GM23338 (cell line): Measurements from ENCODE around the gene CACNA2D1. TPM values are rescaled to one million over a fixed set of nuclear protein-coding genes. Genes with fewer than 3 reads are reported as not detected.

ENCODE experiments used
- ATAC-seq: fragments of 200-7000 bp; cut with Tn5 transposase; 3 replicates; pipeline ENCODE4 v1.9.1; 2020
- DNase-seq: peaks from one replicate; pipeline ENCODE4 v3.0.0-alpha.2; 2015; ENCODE audit warnings: low spot score
- H2AFZ ChIP-seq: fragments of 200-600 bp; sonication (generic); 2 replicates; pipeline ENCODE4 v1.8.0; 2016; ENCODE audit warnings: antibody characterized with exemption, mild to moderate bottlenecking, moderate library complexity
- H3F3A ChIP-seq: fragments of 200-600 bp; sonication (generic); replicated peaks from 2 replicates; pipeline ENCODE4 v1.8.0; 2017; ENCODE audit warnings: antibody characterized with exemption, mixed run types, low read depth
- H3K27ac ChIP-seq: fragments of 200-600 bp; sonication (generic); 2 replicates; pipeline ENCODE4 v1.6.1; 2016; ENCODE audit warnings: low read depth
- H3K27me3 ChIP-seq: fragments of 200-600 bp; sonication (generic); 2 replicates; pipeline ENCODE4 v1.8.0; 2016; ENCODE audit warnings: mild to moderate bottlenecking, mixed run types, moderate library complexity; ENCODE audit not compliant: insufficient read depth
- H3K36me3 ChIP-seq: fragments of 200-600 bp; sonication (generic); 2 replicates; pipeline ENCODE4 v1.8.0; 2016; ENCODE audit warnings: mild to moderate bottlenecking; ENCODE audit not compliant: insufficient read depth
- H3K4me1 ChIP-seq: fragments of 200-600 bp; sonication (generic); 2 replicates; pipeline ENCODE4 v1.8.0; 2016; ENCODE audit warnings: mild to moderate bottlenecking, moderate library complexity; ENCODE audit not compliant: insufficient read depth
- H3K4me2 ChIP-seq: fragments of 200-600 bp; sonication (generic); 2 replicates; pipeline ENCODE4 v1.7.1; 2017; ENCODE audit warnings: mixed run types
- H3K4me3 ChIP-seq: fragments of 200-600 bp; sonication (generic); 2 replicates; pipeline ENCODE4 v1.6.1; 2016; ENCODE audit warnings: mixed run types
- H3K79me2 ChIP-seq: fragments of 200-600 bp; sonication (generic); replicated peaks from 2 replicates; pipeline ENCODE4 v1.8.0; 2017; ENCODE audit warnings: mild to moderate bottlenecking; ENCODE audit not compliant: insufficient read depth
- H3K9me2 ChIP-seq: fragments of 200-600 bp; sonication (generic); 2 replicates; pipeline ENCODE4 v1.8.0; 2017; ENCODE audit not compliant: insufficient read depth
- H4K20me1 ChIP-seq: fragments of 200-600 bp; sonication (generic); replicated peaks from 2 replicates; pipeline ENCODE4 v1.8.0; 2017; ENCODE audit warnings: mild to moderate bottlenecking; ENCODE audit not compliant: insufficient read depth
- H3K27ac Mint-ChIP-seq: 2 replicates; pipeline ENCODE4 v1.8.0; 2020; ENCODE audit warnings: inconsistent platforms, mild to moderate bottlenecking, moderate library complexity, mixed read lengths
- H3K27me3 Mint-ChIP-seq: 3 replicates; pipeline ENCODE4 v1.8.0; 2022; ENCODE audit warnings: low read depth, mild to moderate bottlenecking, moderate library complexity, mixed read lengths, inconsistent platforms; ENCODE audit not compliant: insufficient read depth, poor library complexity
- H3K36me3 Mint-ChIP-seq: 3 replicates; pipeline ENCODE4 v1.8.0; 2021; ENCODE audit warnings: low read depth, mild to moderate bottlenecking, inconsistent platforms, moderate library complexity, mixed read lengths
- H3K4me1 Mint-ChIP-seq: 3 replicates; pipeline ENCODE4 v1.8.0; 2020; ENCODE audit warnings: mild to moderate bottlenecking, inconsistent platforms, mixed read lengths
- H3K4me3 Mint-ChIP-seq: 3 replicates; pipeline ENCODE4 v1.8.0; 2021; ENCODE audit warnings: moderate library complexity, mild to moderate bottlenecking, inconsistent platforms, mixed read lengths
- H3K9me3 Mint-ChIP-seq: 3 replicates; pipeline ENCODE4 v1.8.0; 2020; ENCODE audit warnings: moderate library complexity, mild to moderate bottlenecking, inconsistent platforms, mixed read lengths
- CREB1 ChIP-seq: fragments of 250-450 bp; sonication (Bioruptor Pico); IDR thresholded peaks from 2 replicates; pipeline ENCODE4 v1.5.0; 2020; ENCODE audit warnings: low read depth, mild to moderate bottlenecking, moderate library complexity
- EZH2 ChIP-seq: fragments of 200-600 bp; sonication (generic); IDR thresholded peaks from one replicate; pipeline ENCODE4 v1.8.0; 2017; ENCODE audit warnings: antibody characterized with exemption, mild to moderate bottlenecking, low read depth; ENCODE audit not compliant: unreplicated experiment
- EZH2phosphoT487 ChIP-seq: fragments of 200-600 bp; sonication (generic); IDR thresholded peaks from one replicate; pipeline ENCODE4 v1.8.1; 2018; ENCODE audit warnings: antibody characterized with exemption; ENCODE audit not compliant: unreplicated experiment
- JUNB ChIP-seq: IDR thresholded peaks from one replicate; pipeline ENCODE4 v1.6.1; 2016; ENCODE audit warnings: antibody characterized with exemption; ENCODE audit not compliant: unreplicated experiment
- NANOG ChIP-seq: IDR thresholded peaks from 2 replicates; pipeline ENCODE4 v1.6.1; 2016; ENCODE audit warnings: antibody characterized with exemption, borderline replicate concordance
- POLR2AphosphoS5 ChIP-seq: IDR thresholded peaks from 2 replicates; pipeline ENCODE4 v1.6.1; 2016; ENCODE audit warnings: antibody characterized with exemption, low read depth
- ZNF114 ChIP-seq: fragments of 250-450 bp; sonication (Bioruptor Pico); IDR thresholded peaks from 2 replicates; pipeline ENCODE4 v1.5.0; 2020; ENCODE audit warnings: mild to moderate bottlenecking, moderate library complexity
- ZNF331 ChIP-seq: fragments of 250-450 bp; sonication (Bioruptor Pico); IDR thresholded peaks from 2 replicates; pipeline ENCODE4 v1.5.0; 2020; ENCODE audit warnings: low read depth, mild to moderate bottlenecking, moderate library complexity
- polyA plus RNA-seq: library from polyadenylated mRNA; unstranded; fragments of >200 nt; fragmentation: Nextera tagmentation; extraction: Ambion mirVana; gene quantifications from 2 replicates; pipeline ENCODE4 v1.2.1, GENCODE V29; 2016
- total RNA-seq: library from RNA; depleted of rRNA; stranded (reverse); fragments of >200 nt; shearing (Covaris generic); gene quantifications from 2 replicates; pipeline ENCODE4 v1.2.3, GENCODE V29; 2014
- TF ChIP-seq, protein P1 (sequence below): fragments of 250-450 bp; sonication (Bioruptor Pico); IDR thresholded peaks from 2 replicates; pipeline ENCODE4 v1.5.0; 2020; ENCODE audit warnings: mild to moderate bottlenecking, moderate library complexity
- TF ChIP-seq, protein P2 (sequence below), 2 experiments: fragments of 200-600 bp in 1 of 2; sonication (generic) in 1 of 2; conservative IDR thresholded peaks; 2 replicates each; pipeline versions ENCODE4 v1.5.1 to v1.6.1; 2016 to 2017; ENCODE audit warnings: antibody characterized with exemption in 2 of 2, low read depth in 2 of 2, mild to moderate bottlenecking in 2 of 2, moderate library complexity in 1 of 2

The CACNA2D1 gene
- total and polyA plus RNA-seq, 2 experiments from 2014 or later: 7.0 to 20.4 TPM

DNA sequence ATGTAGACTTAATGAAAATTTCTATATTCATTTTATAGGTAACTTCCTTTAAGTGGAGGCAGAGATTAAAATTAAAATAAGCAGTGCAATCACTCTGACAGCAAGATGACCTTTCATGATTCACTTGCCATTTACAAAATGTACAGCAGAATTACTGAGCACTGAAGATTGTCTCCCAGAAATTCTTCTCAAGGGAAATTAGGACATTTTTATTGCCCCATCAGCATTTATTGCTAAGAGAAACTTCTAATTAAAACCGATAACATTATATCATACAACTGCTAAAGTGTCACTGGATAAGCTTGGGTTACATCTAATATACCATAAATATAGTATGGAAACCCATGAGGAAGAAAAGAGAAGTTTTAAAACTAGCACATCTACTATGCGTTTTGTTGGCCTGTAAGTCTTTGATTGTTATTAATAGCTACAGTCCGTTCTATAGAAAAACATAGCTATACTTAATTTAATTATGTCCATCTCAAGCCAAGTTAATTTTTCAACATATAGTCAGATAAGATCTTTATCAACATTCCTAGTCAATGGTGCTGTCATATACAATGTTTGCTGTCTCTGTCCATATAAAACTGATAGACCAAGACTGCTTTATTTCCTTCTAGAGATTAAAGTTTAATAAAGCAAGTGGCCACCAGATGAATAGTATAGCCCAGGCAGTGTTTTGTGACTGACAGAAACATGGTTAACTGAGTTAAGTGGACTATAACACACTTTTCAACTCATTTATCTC is 456.7 kb downstream of the CACNA2D1 start:
- H3K27me3 ChIP-seq: no peaks in the 10 kb centered on the region
- no peaks in the 10 kb centered on the region for H3K4me1 ChIP-seq
- no peak overlapping the region for H3K4me3 Mint-ChIP-seq
- no peaks in the 10 kb centered on the region for H3K4me1 Mint-ChIP-seq
- no peaks in the 10 kb centered on the region for H4K20me1 ChIP-seq
- DNase-seq (no peak), ATAC-seq (no peak)
- H3K27ac Mint-ChIP-seq: no peak overlapping the region
- no peaks in the 10 kb centered on the region for H3K79me2 ChIP-seq
- no peaks in the 10 kb centered on the region for H3K36me3 ChIP-seq
- TF ChIP-seq POLR2AphosphoS5 (no peak), EZH2 (no peak), NANOG (no peak), JUNB (no peak), ZNF331 (CRISPR knock-in tag) (no peak), ZNF114 (CRISPR knock-in tag) (no peak), EZH2phosphoT487 (no peak), CREB1 (CRISPR knock-in tag) (no peak)
- TF ChIP-seq, protein P1, sequence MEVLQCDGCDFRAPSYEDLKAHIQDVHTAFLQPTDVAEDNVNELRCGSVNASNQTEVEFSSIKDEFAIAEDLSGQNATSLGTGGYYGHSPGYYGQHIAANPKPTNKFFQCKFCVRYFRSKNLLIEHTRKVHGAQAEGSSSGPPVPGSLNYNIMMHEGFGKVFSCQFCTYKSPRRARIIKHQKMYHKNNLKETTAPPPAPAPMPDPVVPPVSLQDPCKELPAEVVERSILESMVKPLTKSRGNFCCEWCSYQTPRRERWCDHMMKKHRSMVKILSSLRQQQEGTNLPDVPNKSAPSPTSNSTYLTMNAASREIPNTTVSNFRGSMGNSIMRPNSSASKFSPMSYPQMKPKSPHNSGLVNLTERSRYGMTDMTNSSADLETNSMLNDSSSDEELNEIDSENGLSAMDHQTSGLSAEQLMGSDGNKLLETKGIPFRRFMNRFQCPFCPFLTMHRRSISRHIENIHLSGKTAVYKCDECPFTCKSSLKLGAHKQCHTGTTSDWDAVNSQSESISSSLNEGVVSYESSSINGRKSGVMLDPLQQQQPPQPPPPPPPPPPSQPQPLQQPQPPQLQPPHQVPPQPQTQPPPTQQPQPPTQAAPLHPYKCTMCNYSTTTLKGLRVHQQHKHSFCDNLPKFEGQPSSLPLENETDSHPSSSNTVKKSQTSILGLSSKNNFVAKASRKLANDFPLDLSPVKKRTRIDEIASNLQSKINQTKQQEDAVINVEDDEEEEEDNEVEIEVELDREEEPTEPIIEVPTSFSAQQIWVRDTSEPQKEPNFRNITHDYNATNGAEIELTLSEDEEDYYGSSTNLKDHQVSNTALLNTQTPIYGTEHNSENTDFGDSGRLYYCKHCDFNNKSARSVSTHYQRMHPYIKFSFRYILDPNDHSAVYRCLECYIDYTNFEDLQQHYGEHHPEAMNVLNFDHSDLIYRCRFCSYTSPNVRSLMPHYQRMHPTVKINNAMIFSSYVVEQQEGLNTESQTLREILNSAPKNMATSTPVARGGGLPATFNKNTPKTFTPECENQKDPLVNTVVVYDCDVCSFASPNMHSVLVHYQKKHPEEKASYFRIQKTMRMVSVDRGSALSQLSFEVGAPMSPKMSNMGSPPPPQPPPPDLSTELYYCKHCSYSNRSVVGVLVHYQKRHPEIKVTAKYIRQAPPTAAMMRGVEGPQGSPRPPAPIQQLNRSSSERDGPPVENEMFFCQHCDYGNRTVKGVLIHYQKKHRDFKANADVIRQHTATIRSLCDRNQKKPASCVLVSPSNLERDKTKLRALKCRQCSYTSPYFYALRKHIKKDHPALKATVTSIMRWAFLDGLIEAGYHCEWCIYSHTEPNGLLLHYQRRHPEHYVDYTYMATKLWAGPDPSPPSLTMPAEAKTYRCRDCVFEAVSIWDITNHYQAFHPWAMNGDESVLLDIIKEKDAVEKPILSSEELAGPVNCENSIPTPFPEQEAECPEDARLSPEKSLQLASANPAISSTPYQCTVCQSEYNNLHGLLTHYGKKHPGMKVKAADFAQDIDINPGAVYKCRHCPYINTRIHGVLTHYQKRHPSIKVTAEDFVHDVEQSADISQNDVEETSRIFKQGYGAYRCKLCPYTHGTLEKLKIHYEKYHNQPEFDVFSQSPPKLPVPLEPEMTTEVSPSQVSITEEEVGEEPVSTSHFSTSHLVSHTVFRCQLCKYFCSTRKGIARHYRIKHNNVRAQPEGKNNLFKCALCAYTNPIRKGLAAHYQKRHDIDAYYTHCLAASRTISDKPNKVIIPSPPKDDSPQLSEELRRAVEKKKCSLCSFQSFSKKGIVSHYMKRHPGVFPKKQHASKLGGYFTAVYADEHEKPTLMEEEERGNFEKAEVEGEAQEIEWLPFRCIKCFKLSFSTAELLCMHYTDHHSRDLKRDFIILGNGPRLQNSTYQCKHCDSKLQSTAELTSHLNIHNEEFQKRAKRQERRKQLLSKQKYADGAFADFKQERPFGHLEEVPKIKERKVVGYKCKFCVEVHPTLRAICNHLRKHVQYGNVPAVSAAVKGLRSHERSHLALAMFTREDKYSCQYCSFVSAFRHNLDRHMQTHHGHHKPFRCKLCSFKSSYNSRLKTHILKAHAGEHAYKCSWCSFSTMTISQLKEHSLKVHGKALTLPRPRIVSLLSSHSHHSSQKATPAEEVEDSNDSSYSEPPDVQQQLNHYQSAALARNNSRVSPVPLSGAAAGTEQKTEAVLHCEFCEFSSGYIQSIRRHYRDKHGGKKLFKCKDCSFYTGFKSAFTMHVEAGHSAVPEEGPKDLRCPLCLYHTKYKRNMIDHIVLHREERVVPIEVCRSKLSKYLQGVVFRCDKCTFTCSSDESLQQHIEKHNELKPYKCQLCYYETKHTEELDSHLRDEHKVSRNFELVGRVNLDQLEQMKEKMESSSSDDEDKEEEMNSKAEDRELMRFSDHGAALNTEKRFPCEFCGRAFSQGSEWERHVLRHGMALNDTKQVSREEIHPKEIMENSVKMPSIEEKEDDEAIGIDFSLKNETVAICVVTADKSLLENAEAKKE: no peak
- TF ChIP-seq, protein P2, sequence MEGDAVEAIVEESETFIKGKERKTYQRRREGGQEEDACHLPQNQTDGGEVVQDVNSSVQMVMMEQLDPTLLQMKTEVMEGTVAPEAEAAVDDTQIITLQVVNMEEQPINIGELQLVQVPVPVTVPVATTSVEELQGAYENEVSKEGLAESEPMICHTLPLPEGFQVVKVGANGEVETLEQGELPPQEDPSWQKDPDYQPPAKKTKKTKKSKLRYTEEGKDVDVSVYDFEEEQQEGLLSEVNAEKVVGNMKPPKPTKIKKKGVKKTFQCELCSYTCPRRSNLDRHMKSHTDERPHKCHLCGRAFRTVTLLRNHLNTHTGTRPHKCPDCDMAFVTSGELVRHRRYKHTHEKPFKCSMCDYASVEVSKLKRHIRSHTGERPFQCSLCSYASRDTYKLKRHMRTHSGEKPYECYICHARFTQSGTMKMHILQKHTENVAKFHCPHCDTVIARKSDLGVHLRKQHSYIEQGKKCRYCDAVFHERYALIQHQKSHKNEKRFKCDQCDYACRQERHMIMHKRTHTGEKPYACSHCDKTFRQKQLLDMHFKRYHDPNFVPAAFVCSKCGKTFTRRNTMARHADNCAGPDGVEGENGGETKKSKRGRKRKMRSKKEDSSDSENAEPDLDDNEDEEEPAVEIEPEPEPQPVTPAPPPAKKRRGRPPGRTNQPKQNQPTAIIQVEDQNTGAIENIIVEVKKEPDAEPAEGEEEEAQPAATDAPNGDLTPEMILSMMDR (conservative IDR thresholded peaks at IDR 0.05; ENCODE audit: low read depth in 2 of 2): no peak
- no peak overlapping the region for H3K4me3 ChIP-seq
- no peaks in the 10 kb centered on the region for H3K27me3 Mint-ChIP-seq
- H3K4me2 ChIP-seq: no peak overlapping the region
- no peak overlapping the region for H3K27ac ChIP-seq
- no peak overlapping the region for H2AFZ ChIP-seq
- no peaks in the 10 kb centered on the region for H3F3A ChIP-seq
- no peaks in the 10 kb centered on the region for H3K36me3 Mint-ChIP-seq
- H3K9me3 Mint-ChIP-seq: no peaks in the 10 kb centered on the region
- no peaks in the 10 kb centered on the region for H3K9me2 ChIP-seq
